ENCODE measurements around the gene FECH.

DNA sequence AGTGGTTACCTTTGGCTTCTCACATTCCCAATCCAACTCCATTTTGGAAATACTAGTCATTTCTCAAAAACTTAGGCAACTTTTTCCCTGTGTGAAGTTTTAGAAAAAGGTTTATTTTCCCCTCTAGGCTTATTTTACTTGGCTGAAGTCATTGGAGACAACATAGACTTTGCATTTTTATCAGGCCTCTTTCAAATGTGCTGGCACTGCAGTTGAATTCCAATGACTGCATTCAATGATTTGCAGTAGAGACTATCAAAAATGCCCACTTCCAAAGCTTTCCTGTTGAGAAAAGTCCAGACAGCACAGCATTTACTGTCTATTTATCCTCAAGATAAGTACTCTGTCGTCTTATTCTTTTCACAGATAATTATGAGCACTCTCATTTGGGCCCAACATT, 81.3 kb downstream of the FECH start:
- no peak for TF ChIP-seq POLR2AphosphoS5 (IDR thresholded peaks at IDR 0.05)
- no peak for TF ChIP-seq POLR2A (IDR thresholded peaks at IDR 0.05)
- no peak for TF ChIP-seq CTCF (IDR thresholded peaks at IDR 0.05)

All from stomach (tissue), 4 donors.